ENCODE measurements around the gene ADH1B.
"Not testable (repeated sequence)": the region's sequence is repeated elsewhere in the genome, so short reads cannot be mapped to it uniquely, and the experiment has no call there.

Gene ADH1B
- long read RNA-seq, donor 1, full-length matches to known transcripts: 7 of 7 reads
- long read RNA-seq, donor 1, partial matches to known transcripts: 0 of 7 reads
- long read RNA-seq, donor 1, other reads (novel, unspliced or antisense): 0 of 7 reads
- long read RNA-seq, donor 2, full-length matches to known transcripts: 4 of 4 reads
- long read RNA-seq, donor 2, partial matches to known transcripts: 0 of 4 reads
- long read RNA-seq, donor 2, other reads (novel, unspliced or antisense): 0 of 4 reads
- long read RNA-seq, donor 3, full-length matches to known transcripts: 2 of 2 reads
- long read RNA-seq, donor 3, partial matches to known transcripts: 0 of 2 reads
- long read RNA-seq, donor 3, other reads (novel, unspliced or antisense): 0 of 2 reads
- long read RNA-seq, donor 4, full-length matches to known transcripts: 4 of 4 reads
- long read RNA-seq, donor 4, partial matches to known transcripts: 0 of 4 reads
- long read RNA-seq, donor 4, other reads (novel, unspliced or antisense): 0 of 4 reads
- long read RNA-seq, donor 5, full-length matches to known transcripts: 5 of 5 reads
- long read RNA-seq, donor 5, partial matches to known transcripts: 0 of 5 reads
- long read RNA-seq, donor 5, other reads (novel, unspliced or antisense): 0 of 5 reads
- long read RNA-seq, donor 6, full-length matches to known transcripts: 4 of 9 reads
- long read RNA-seq, donor 6, partial matches to known transcripts: 5 of 9 reads
- long read RNA-seq, donor 6, other reads (novel, unspliced or antisense): 0 of 9 reads
- long read RNA-seq, donor 7, full-length matches to known transcripts: 4 of 4 reads
- long read RNA-seq, donor 7, partial matches to known transcripts: 0 of 4 reads
- long read RNA-seq, donor 7, other reads (novel, unspliced or antisense): 0 of 4 reads
- long read RNA-seq, donor 8, full-length matches to known transcripts: 5 of 5 reads
- long read RNA-seq, donor 8, partial matches to known transcripts: 0 of 5 reads
- long read RNA-seq, donor 8, other reads (novel, unspliced or antisense): 0 of 5 reads

GRCh38 chr4:99321241-99322191, at the start of gene ADH1B:
TSS of gene ADH1B (minus strand) at chr4:99321401. CDS start at chr4:99321331, 70 bp downstream.
- DNase-seq: no peak

GRCh38 chr4:99367817-99368216, 46.6 kb upstream of the ADH1B start:
- not testable (repeated sequence) for DNase-seq

- DNase-seq: no peak
Observed at GRCh38 chr4:99366491-99366890, 45.3 kb upstream of the ADH1B start.

- DNase-seq: no peak
Observed at GRCh38 chr4:99362768-99363167, 41.6 kb upstream of the ADH1B start.

- no peak for DNase-seq
Observed at GRCh38 chr4:99361899-99362275, 40.7 kb upstream of the ADH1B start.

GRCh38 chr4:99361268-99361898, 40.2 kb upstream of the ADH1B start:
- DNase-seq: no peak

- DNase-seq: no peak
Observed at GRCh38 chr4:99359480-99360204, 38.4 kb upstream of the ADH1B start.

- DNase-seq: no peak
Observed at GRCh38 chr4:99357948-99358347, 36.7 kb upstream of the ADH1B start.

- no peak for DNase-seq
Observed at GRCh38 chr4:99356992-99357391, 35.8 kb upstream of the ADH1B start.

- DNase-seq: not testable (repeated sequence)
Observed at GRCh38 chr4:99356149-99356548, 34.9 kb upstream of the ADH1B start.

- peak; percentile 28 for DNase-seq
Observed at GRCh38 chr4:99352602-99353537, 31.7 kb upstream of the ADH1B start, which contains the start of gene ADH1C. TSS of gene ADH1C (minus strand) at chr4:99352746. CDS start at chr4:99352675, 71 bp downstream.

GRCh38 chr4:99351487-99351886, 30.3 kb upstream of the ADH1B start:
- DNase-seq: no peak

GRCh38 chr4:99349338-99349737, 28.1 kb upstream of the ADH1B start:
- DNase-seq: no peak

- not testable (repeated sequence) for DNase-seq
Observed at GRCh38 chr4:99342624-99343023, 21.4 kb upstream of the ADH1B start.

GRCh38 chr4:99341426-99341825, 20.2 kb upstream of the ADH1B start:
- no peak for DNase-seq

- no peak for DNase-seq
Observed at GRCh38 chr4:99339172-99339571, 18.0 kb upstream of the ADH1B start.

- no peak for DNase-seq
Observed at GRCh38 chr4:99336553-99336952, 15.4 kb upstream of the ADH1B start.

- DNase-seq: no peak
Observed at GRCh38 chr4:99334880-99335279, 13.7 kb upstream of the ADH1B start.

GRCh38 chr4:99330648-99331047, 9.4 kb upstream of the ADH1B start:
- no peak for DNase-seq

Measured in right kidney (tissue), 9 donors.